Bronchial epithelial cell (primary cell): Measurements from ENCODE around the gene KLKB1. TPM values are rescaled to one million over a fixed set of nuclear protein-coding genes. Genes with fewer than 3 reads are reported as not detected.

Source experiments
- DNase-seq: peaks from one replicate; pipeline ENCODE4 v3.0.0-alpha.2; 2010; ENCODE audit warnings: low read depth
- FAIRE-seq: peaks from 2 replicates; lab custom pipeline; 2011; peaks lifted over from hg19 to GRCh38; lab: Jason Lieb, UNC
- H3K27me3 ChIP-seq: 2 replicates; pipeline ENCODE4 v1.5.1; 2011; ENCODE audit warnings: low read length; ENCODE audit not compliant: control insufficient read depth, insufficient read depth
- H3K36me3 ChIP-seq: 2 replicates; pipeline ENCODE4 v1.5.1; 2011; ENCODE audit warnings: low read length; ENCODE audit not compliant: control insufficient read depth, insufficient read depth
- H3K4me3 ChIP-seq: 2 replicates; pipeline ENCODE4 v1.5.1; 2011; ENCODE audit warnings: mild to moderate bottlenecking, low read depth, low read length, control low read depth
- total RNA-seq: library from RNA; depleted of rRNA; stranded (reverse); fragments of >200 nt; gene quantifications from 2 replicates; pipeline ENCODE4 v1.2.1, GENCODE V29; 2014
- TF ChIP-seq, protein P1 (sequence below): IDR thresholded peaks from 2 replicates; pipeline ENCODE4 v1.5.1; 2011; ENCODE audit warnings: mild to moderate bottlenecking, moderate library complexity, low read length, control low read depth, inconsistent platforms; ENCODE audit not compliant: insufficient read depth, severe bottlenecking

KLKB1 gene
- total RNA-seq, 1 donor from 2014 or later = not detected

DNA sequence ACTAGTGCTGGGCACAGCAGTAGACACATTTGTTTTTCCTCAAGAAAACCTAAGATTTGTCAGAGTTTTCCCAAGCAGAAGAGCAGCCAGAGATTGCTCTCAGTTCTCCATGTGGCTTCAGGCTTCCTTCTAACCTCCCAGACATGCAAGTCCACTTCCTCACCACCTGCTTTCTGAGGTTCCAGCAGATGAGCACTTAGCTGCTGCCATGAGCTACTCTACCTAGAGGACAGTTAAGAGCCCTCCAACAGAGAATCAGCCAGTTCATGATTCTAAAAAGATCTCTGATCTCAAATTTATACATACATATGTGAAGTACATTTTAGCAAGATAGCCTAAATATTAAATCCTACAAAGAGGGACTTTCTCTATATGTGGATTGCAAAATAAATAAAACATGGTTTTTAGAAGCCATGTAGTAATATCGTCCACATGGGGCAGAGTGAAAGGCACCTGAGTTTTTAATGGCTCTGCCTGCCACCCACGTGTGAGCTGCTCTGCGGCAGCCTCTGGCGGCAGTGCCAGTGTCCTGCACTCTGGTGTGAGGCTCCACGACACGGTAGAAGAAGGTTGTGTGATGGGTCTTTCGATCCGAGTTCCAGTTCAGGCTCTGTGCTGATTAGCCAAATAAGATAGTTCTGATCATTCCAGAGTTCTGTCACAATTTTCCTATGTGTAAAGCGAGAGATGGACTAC is 25.6 kb upstream of the KLKB1 start:
- Histone ChIP-seq H3K4me3 (no peak overlapping the region), H3K36me3 (no peaks in the 10 kb centered on the region), H3K27me3 (no peaks in the 10 kb centered on the region)
- TF ChIP-seq, protein P1, sequence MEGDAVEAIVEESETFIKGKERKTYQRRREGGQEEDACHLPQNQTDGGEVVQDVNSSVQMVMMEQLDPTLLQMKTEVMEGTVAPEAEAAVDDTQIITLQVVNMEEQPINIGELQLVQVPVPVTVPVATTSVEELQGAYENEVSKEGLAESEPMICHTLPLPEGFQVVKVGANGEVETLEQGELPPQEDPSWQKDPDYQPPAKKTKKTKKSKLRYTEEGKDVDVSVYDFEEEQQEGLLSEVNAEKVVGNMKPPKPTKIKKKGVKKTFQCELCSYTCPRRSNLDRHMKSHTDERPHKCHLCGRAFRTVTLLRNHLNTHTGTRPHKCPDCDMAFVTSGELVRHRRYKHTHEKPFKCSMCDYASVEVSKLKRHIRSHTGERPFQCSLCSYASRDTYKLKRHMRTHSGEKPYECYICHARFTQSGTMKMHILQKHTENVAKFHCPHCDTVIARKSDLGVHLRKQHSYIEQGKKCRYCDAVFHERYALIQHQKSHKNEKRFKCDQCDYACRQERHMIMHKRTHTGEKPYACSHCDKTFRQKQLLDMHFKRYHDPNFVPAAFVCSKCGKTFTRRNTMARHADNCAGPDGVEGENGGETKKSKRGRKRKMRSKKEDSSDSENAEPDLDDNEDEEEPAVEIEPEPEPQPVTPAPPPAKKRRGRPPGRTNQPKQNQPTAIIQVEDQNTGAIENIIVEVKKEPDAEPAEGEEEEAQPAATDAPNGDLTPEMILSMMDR = peak; percentile 60
- DNase-seq (peak; percentile 33), FAIRE-seq (no peak)

DNA sequence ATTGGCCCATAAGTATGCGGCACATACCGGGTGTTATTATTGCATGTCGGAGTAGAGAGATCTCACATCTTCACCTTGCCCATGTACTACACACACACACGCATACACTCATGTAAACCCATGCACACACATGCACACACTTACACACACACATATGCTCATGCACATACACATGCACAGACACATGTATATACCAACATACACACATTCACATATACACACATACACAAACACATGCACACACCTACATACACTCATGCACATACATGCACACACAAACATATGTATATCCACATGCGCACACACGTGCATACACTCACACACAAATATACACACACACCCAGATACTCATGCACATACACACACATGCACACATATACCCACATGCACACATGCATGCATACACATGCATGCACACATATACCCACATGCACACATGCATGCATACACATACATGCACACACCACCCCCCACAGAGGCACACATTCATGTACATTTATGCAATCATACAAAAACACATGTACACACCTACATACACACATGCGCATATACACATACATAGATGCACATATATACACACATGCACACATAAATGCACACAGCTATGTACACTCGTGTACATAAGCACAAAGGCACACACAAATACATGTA is 24.7 kb upstream of the KLKB1 start:
- TF ChIP-seq, protein P1 = no peak
- Histone ChIP-seq H3K4me3 (no peak overlapping the region), H3K27me3 (no peaks in the 10 kb centered on the region), H3K36me3 (no peaks in the 10 kb centered on the region)
- FAIRE-seq (no peak), DNase-seq (no peak)

DNA sequence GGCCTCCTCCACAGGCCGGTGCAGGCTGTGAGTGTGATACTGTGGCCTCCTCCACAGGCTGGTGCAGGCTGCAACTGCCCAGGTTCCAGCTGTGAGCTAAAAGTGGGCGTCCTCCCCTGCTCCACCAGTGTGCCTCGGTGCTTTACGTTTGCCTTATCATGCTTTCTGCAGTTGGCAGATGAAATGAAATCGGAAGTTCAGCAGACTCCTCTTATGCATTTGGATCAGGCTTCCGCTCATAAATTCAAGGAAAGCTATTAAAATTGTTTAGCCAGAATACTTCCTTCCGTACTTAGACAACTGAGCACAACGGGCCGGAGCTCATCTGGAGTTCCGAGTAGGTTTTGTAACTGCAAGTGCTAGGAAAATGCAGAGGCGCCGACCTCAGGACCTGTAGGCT is 23.9 kb upstream of the KLKB1 start:
- FAIRE-seq (no peak), DNase-seq (no peak)
- H3K4me3 ChIP-seq = no peak overlapping the region

DNA sequence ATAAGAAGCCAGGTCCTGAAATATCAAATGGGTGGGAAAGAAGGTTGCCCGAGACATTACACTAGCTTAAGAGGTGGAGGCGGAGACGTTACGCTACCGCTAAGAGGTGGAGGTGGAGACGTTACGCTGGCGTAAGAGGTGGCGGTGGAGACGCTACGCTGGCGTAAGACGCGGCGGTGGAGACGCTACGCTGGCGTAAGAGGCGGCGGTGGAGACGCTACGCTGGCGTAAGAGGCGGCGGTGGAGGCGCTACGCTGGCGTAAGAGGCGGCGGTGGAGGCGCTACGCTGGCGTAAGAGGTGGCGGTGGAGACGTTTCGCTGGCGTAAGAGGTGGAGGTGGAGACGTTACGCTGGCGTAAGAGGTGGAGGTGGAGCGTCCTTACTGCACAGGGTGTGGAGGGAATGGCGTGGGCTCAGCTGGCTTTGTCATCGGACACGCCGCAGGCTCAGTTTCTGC is 23.2 kb upstream of the KLKB1 start:
- TF ChIP-seq, protein P1 = no peak
- FAIRE-seq (no peak), DNase-seq (no peak)
- H3K4me3 ChIP-seq = no peak overlapping the region
- H3K36me3 ChIP-seq = no peaks in the 10 kb centered on the region
- H3K27me3 ChIP-seq = no peaks in the 10 kb centered on the region

More for the DNA sequence above, 23.9 kb upstream of the KLKB1 start:
- Histone ChIP-seq H3K27me3 (no peaks in the 10 kb centered on the region), H3K36me3 (no peaks in the 10 kb centered on the region)
- TF ChIP-seq, protein P1 = no peak

DNA sequence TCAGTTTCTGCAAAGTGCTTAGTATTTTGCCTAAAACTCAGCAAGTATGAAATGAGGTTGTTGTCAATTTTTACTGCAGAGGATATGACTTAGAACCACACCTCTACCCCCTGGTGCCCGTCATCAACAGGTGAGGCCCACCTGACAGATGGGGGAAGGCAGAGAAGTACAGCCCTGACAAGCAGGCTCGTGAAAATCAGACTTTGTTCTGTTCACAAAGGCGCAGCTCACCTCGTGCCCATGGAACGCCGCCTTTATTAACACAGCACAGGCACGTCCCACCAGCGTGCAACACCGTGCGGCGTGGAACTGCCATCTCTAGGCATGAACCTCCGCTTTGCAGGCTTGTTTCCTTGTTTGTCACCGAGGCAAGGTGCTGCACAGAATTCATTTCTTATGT is 22.6 kb upstream of the KLKB1 start:
- TF ChIP-seq, protein P1 = no peak
- no peak overlapping the region for H3K4me3 ChIP-seq
- DNase-seq (no peak), FAIRE-seq (no peak)
- no peaks in the 10 kb centered on the region for H3K36me3 ChIP-seq
- no peaks in the 10 kb centered on the region for H3K27me3 ChIP-seq

DNA sequence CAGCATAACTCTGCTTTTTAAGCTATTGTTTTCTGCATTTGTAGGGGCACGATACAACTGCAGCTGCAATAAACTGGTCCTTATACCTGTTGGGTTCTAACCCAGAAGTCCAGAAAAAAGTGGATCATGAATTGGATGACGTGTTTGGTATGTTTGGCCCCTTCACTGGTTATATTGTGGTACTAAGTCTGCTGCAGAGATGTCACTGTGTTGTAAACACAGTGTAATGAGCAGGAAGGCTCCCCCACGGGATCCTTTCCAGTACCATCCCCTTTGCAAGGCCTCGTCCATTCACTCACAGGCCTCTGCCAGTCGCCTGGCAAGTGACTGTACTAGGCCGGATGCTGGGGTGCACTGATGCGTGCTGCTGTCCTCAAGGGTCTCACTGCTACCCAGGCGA is 22.2 kb upstream of the KLKB1 start:
- TF ChIP-seq, protein P1 = no peak
- no peak overlapping the region for H3K4me3 ChIP-seq
- no peaks in the 10 kb centered on the region for H3K36me3 ChIP-seq
- FAIRE-seq (no peak), DNase-seq (no peak)
- H3K27me3 ChIP-seq = no peaks in the 10 kb centered on the region
